H9 (cell line): ENCODE measurements around the gene RDH11. TPM values are rescaled to one million over a fixed set of nuclear protein-coding genes. Genes with fewer than 3 reads are reported as not detected.

Experiments
- DNase-seq: peaks from one replicate; pipeline ENCODE4 v3.0.0-alpha.2; 2017
- H2AFZ ChIP-seq: one replicate; pipeline ENCODE4 v1.6.1; 2013; ENCODE audit warnings: mild to moderate bottlenecking, low read length, control low read depth, moderate library complexity
- H2AK5ac ChIP-seq: 2 replicates; pipeline ENCODE4 v1.6.1; 2013; ENCODE audit warnings: low read length, control low read depth, mixed read lengths; ENCODE audit not compliant: insufficient read length
- H2BK120ac ChIP-seq: one replicate; pipeline ENCODE4 v1.6.1; 2013; ENCODE audit warnings: low read depth, mild to moderate bottlenecking, low read length, control low read depth, inconsistent platforms; ENCODE audit not compliant: poor library complexity, severe bottlenecking
- H2BK12ac ChIP-seq: 2 replicates; pipeline ENCODE4 v1.6.1; 2013; ENCODE audit warnings: low read length, control low read depth, mixed read lengths, low read depth; ENCODE audit not compliant: insufficient read length
- H2BK15ac ChIP-seq: 2 replicates; pipeline ENCODE4 v1.6.1; 2013; ENCODE audit warnings: low read depth, low read length, control low read depth
- H2BK20ac ChIP-seq: one replicate; pipeline ENCODE4 v1.6.1; 2013; ENCODE audit warnings: low read depth, mild to moderate bottlenecking, low read length, control low read depth, inconsistent platforms; ENCODE audit not compliant: poor library complexity, severe bottlenecking
- H2BK5ac ChIP-seq: 2 replicates; pipeline ENCODE4 v1.6.1; 2013; ENCODE audit warnings: low read length, control low read depth, mixed read lengths; ENCODE audit not compliant: insufficient read length
- H3K14ac ChIP-seq: 2 replicates; pipeline ENCODE4 v1.6.1; 2013; ENCODE audit warnings: low read length, control low read depth; ENCODE audit not compliant: insufficient read depth
- H3K18ac ChIP-seq: 2 replicates; pipeline ENCODE4 v1.6.1; 2013; ENCODE audit warnings: low read depth, mild to moderate bottlenecking, mixed read lengths, low read length, control low read depth; ENCODE audit not compliant: insufficient read length
- H3K23ac ChIP-seq: 2 replicates; pipeline ENCODE4 v1.6.1; 2013; ENCODE audit warnings: low read length, control low read depth, mixed read lengths, low read depth; ENCODE audit not compliant: insufficient read length
- H3K23me2 ChIP-seq: 2 replicates; pipeline ENCODE4 v1.6.1; 2013; ENCODE audit warnings: low read depth, mild to moderate bottlenecking, mixed read lengths, low read length, control low read depth; ENCODE audit not compliant: insufficient read length, poor library complexity, severe bottlenecking
- H3K27ac ChIP-seq: 2 replicates; pipeline ENCODE4 v1.5.1; 2013; ENCODE audit warnings: low read length, control low read depth, mixed read lengths, low read depth; ENCODE audit not compliant: insufficient read length
- H3K27me3 ChIP-seq: 2 replicates; pipeline ENCODE4 v1.6.1; 2013; ENCODE audit warnings: low read length, control low read depth, inconsistent platforms; ENCODE audit not compliant: insufficient read depth
- H3K4ac ChIP-seq: 2 replicates; pipeline ENCODE4 v1.6.1; 2013; ENCODE audit warnings: low read depth, mild to moderate bottlenecking, control low read depth, inconsistent platforms, low read length, moderate library complexity
- H3K4me1 ChIP-seq: 2 replicates; pipeline ENCODE4 v1.6.1; 2013; ENCODE audit warnings: low read length, control low read depth, inconsistent platforms; ENCODE audit not compliant: insufficient read depth
- H3K4me2 ChIP-seq: 2 replicates; pipeline ENCODE4 v1.6.1; 2013; ENCODE audit warnings: low read length, control low read depth, mixed read lengths; ENCODE audit not compliant: insufficient read length, insufficient read depth
- H3K56ac ChIP-seq: 2 replicates; pipeline ENCODE4 v1.6.1; 2013; ENCODE audit warnings: low read depth, mild to moderate bottlenecking, mixed read lengths, low read length, control low read depth; ENCODE audit not compliant: insufficient read length
- H3K79me1 ChIP-seq: 2 replicates; pipeline ENCODE4 v1.6.1; 2013; ENCODE audit warnings: low read depth, mild to moderate bottlenecking, moderate library complexity, low read length, control low read depth, inconsistent platforms; ENCODE audit not compliant: insufficient read depth, poor library complexity, severe bottlenecking
- H3K79me2 ChIP-seq: 2 replicates; pipeline ENCODE4 v1.6.1; 2013; ENCODE audit warnings: low read length, control low read depth, inconsistent platforms; ENCODE audit not compliant: insufficient read depth
- H3K9ac ChIP-seq: 2 replicates; pipeline ENCODE4 v1.6.1; 2013; ENCODE audit warnings: low read length, control low read depth, mixed read lengths; ENCODE audit not compliant: insufficient read length; ENCODE audit errors: extremely low read depth
- H3K9me3 ChIP-seq: one replicate; pipeline ENCODE4 v1.6.1; 2013; ENCODE audit warnings: low read depth, low read length, inconsistent platforms; ENCODE audit not compliant: control insufficient read depth
- H3T11ph ChIP-seq: one replicate; pipeline ENCODE4 v1.6.1; 2013; ENCODE audit warnings: mild to moderate bottlenecking, low read length, control low read depth, inconsistent platforms
- H4K20me1 ChIP-seq: one replicate; pipeline ENCODE4 v1.6.1; 2013; ENCODE audit not compliant: control insufficient read depth, insufficient read length, insufficient read depth
- H4K5ac ChIP-seq: 2 replicates; pipeline ENCODE4 v1.6.1; 2013; ENCODE audit warnings: low read depth, mild to moderate bottlenecking, mixed read lengths, low read length, control low read depth; ENCODE audit not compliant: insufficient read length
- H4K8ac ChIP-seq: replicated peaks from 2 replicates; pipeline ENCODE4 v1.6.1; 2013; ENCODE audit warnings: low read length, control low read depth, mixed read lengths, low read depth; ENCODE audit not compliant: insufficient read length
- H4K91ac ChIP-seq: 2 replicates; pipeline ENCODE4 v1.6.1; 2013; ENCODE audit warnings: low read depth, mild to moderate bottlenecking, moderate library complexity, mixed read lengths, low read length, control low read depth; ENCODE audit not compliant: insufficient read length
- H3K27ac Mint-ChIP-seq, 3 experiments: 2 replicates in 2 of 3; 3 replicates in 1 of 3; pipeline ENCODE4 v1.8.0; 2020 to 2021; ENCODE audit warnings: mixed read lengths in 3 of 3, mild to moderate bottlenecking in 1 of 3, moderate library complexity in 1 of 3
- H3K27me3 Mint-ChIP-seq: 2 replicates; pipeline ENCODE4 v1.8.0; 2021; ENCODE audit warnings: low read depth, mild to moderate bottlenecking, moderate library complexity, mixed read lengths
- H3K36me3 Mint-ChIP-seq, 3 experiments: 2 replicates in 2 of 3; 3 replicates in 1 of 3; pipeline ENCODE4 v1.8.0; 2020 to 2021; ENCODE audit warnings: low read depth in 3 of 3, mixed read lengths in 3 of 3; ENCODE audit not compliant: insufficient read depth in 1 of 3
- H3K4me1 Mint-ChIP-seq, 2 experiments: 2 replicates each; pipeline ENCODE4 v1.8.0; 2020; ENCODE audit warnings: mixed read lengths in 2 of 2
- H3K4me3 Mint-ChIP-seq, 2 experiments: 2 replicates in 1 of 2; 3 replicates in 1 of 2; pipeline ENCODE4 v1.8.0; 2020 to 2021; ENCODE audit warnings: mild to moderate bottlenecking in 2 of 2, mixed read lengths in 2 of 2, moderate library complexity in 1 of 2
- H3K9me3 Mint-ChIP-seq, 2 experiments: 2 replicates in 1 of 2; 3 replicates in 1 of 2; pipeline ENCODE4 v1.8.0; 2020; ENCODE audit warnings: mild to moderate bottlenecking in 2 of 2, mixed read lengths in 2 of 2, moderate library complexity in 1 of 2
- CTCF ChIP-seq: fragments of 200-600 bp; sonication (generic); conservative IDR thresholded peaks from 3 replicates; pipeline ENCODE4 v1.8.0; 2021; ENCODE audit warnings: antibody characterized with exemption, mild to moderate bottlenecking
- WGBS: extraction: QIAGEN DNeasy Blood & Tissue Kit; methylation state at CpG from one replicate; pipeline ENCODE4 v1.1.7; 2013; ENCODE audit warnings: missing lambda C conversion rate, low lambda C conversion rate, mixed read lengths; ENCODE audit not compliant: insufficient read length; ENCODE audit errors: extremely low coverage; 5-methylcytosine and 5-hydroxymethylcytosine counted together
- total RNA-seq: library from RNA; stranded (reverse); gene quantifications from 2 replicates; pipeline ENCODE4 v1.2.1, GENCODE V29; 2021

Gene RDH11
- total RNA-seq, 1 experiment from 2014 or later = 83.4 TPM

- H2AK5ac ChIP-seq = no peak overlapping the region
- H4K5ac ChIP-seq = no peak overlapping the region
- H2AFZ ChIP-seq = no peak overlapping the region
- no peaks in the 10 kb centered on the region for H3K79me2 ChIP-seq
- no peak overlapping the region for H2BK5ac ChIP-seq
- H3K4me2 ChIP-seq = no peak overlapping the region
- no peak overlapping the region for H3K4me3 Mint-ChIP-seq
- H3K27ac ChIP-seq = no peak overlapping the region
- H3K27me3 Mint-ChIP-seq = peaks cover 9% of the 10 kb centered on the region
- no peaks in the 10 kb centered on the region for H3K27me3 ChIP-seq
- no peak overlapping the region for H3K4ac ChIP-seq
- no peak overlapping the region for H2BK20ac ChIP-seq
- H3K56ac ChIP-seq = no peak overlapping the region
- no peak overlapping the region for H3K23ac ChIP-seq
- H3K18ac ChIP-seq = no peak overlapping the region
- no peaks in the 10 kb centered on the region for H4K20me1 ChIP-seq
- H3K23me2 ChIP-seq = no peaks in the 10 kb centered on the region
- no peaks in the 10 kb centered on the region for H3K79me1 ChIP-seq
- no peak overlapping the region for H4K91ac ChIP-seq
- peaks cover 0 to 2% (median 0%) of the 10 kb centered on the region in 3 experiments; a peak in 2 of 7 replicates for H3K36me3 Mint-ChIP-seq
- H3K14ac ChIP-seq = no peak overlapping the region
- no peak for TF ChIP-seq CTCF
- no peak overlapping the region for H2BK120ac ChIP-seq
- no peaks in the 10 kb centered on the region for H3K4me1 ChIP-seq
- peaks cover under 1 to 1% of the 10 kb centered on the region in 2 experiments; a peak in 2 of 4 replicates for H3K4me1 Mint-ChIP-seq
- no peak overlapping the region for H3K27ac Mint-ChIP-seq
- H3K9me3 ChIP-seq = no peaks in the 10 kb centered on the region
- no peak overlapping the region for H3T11ph ChIP-seq
- 100% methylated on average over 1 of the region's 1 CpG for WGBS
- no peak overlapping the region for H4K8ac ChIP-seq
- no peak overlapping the region for H2BK15ac ChIP-seq
- H2BK12ac ChIP-seq = no peak overlapping the region
- DNase-seq = no peak
- H3K9ac ChIP-seq = no peak overlapping the region
- peaks cover 6 to 13% of the 10 kb centered on the region in 2 experiments; a peak in 4 of 5 replicates for H3K9me3 Mint-ChIP-seq
Observed at GRCh38 chr14:67717048-67717447, 21.5 kb upstream of the RDH11 start.
